Endothelial cell (in vitro differentiated cells): ENCODE measurements around the gene ZNF827. TPM values are rescaled to one million over a fixed set of nuclear protein-coding genes. Genes with fewer than 3 reads are reported as not detected.

ENCODE experiments used
- DNase-seq: peaks from one replicate; pipeline ENCODE4 v3.0.0; 2021; ENCODE audit warnings: low spot score
- H3K27ac Mint-ChIP-seq: one replicate; pipeline ENCODE4 v1.8.0; 2021; ENCODE audit warnings: mixed read lengths, inconsistent platforms; ENCODE audit not compliant: unreplicated experiment
- H3K27me3 Mint-ChIP-seq: one replicate; pipeline ENCODE4 v1.8.0; 2021; ENCODE audit warnings: mild to moderate bottlenecking, moderate library complexity, mixed read lengths, inconsistent platforms; ENCODE audit not compliant: unreplicated experiment
- H3K36me3 Mint-ChIP-seq: one replicate; pipeline ENCODE4 v1.8.0; 2021; ENCODE audit warnings: mild to moderate bottlenecking, low read depth, mixed read lengths, inconsistent platforms; ENCODE audit not compliant: unreplicated experiment
- H3K4me1 Mint-ChIP-seq: one replicate; pipeline ENCODE4 v1.8.0; 2021; ENCODE audit warnings: mild to moderate bottlenecking, mixed read lengths, inconsistent platforms; ENCODE audit not compliant: unreplicated experiment
- H3K4me3 Mint-ChIP-seq: one replicate; pipeline ENCODE4 v1.8.0; 2021; ENCODE audit warnings: mild to moderate bottlenecking, mixed read lengths, inconsistent platforms; ENCODE audit not compliant: unreplicated experiment
- H3K9me3 Mint-ChIP-seq: one replicate; pipeline ENCODE4 v1.8.0; 2021; ENCODE audit warnings: mixed read lengths, inconsistent platforms; ENCODE audit not compliant: unreplicated experiment
- CTCF ChIP-seq: fragments of 200-600 bp; sonication (generic); IDR thresholded peaks from one replicate; pipeline ENCODE4 v1.5.0; 2021; ENCODE audit warnings: antibody characterized with exemption; ENCODE audit not compliant: unreplicated experiment
- total RNA-seq: library from RNA; stranded (reverse); fragmentation: NEBNext Ultra II Directional; extraction: Animal tissue kit (Norgen Biotek cat#: 25700); gene quantifications from one replicate; pipeline ENCODE4 v1.2.1, GENCODE V29; 2021; ENCODE audit not compliant: unreplicated experiment

Gene ZNF827
- total RNA-seq, 1 donor from 2014 or later = 22.8 TPM

DNA sequence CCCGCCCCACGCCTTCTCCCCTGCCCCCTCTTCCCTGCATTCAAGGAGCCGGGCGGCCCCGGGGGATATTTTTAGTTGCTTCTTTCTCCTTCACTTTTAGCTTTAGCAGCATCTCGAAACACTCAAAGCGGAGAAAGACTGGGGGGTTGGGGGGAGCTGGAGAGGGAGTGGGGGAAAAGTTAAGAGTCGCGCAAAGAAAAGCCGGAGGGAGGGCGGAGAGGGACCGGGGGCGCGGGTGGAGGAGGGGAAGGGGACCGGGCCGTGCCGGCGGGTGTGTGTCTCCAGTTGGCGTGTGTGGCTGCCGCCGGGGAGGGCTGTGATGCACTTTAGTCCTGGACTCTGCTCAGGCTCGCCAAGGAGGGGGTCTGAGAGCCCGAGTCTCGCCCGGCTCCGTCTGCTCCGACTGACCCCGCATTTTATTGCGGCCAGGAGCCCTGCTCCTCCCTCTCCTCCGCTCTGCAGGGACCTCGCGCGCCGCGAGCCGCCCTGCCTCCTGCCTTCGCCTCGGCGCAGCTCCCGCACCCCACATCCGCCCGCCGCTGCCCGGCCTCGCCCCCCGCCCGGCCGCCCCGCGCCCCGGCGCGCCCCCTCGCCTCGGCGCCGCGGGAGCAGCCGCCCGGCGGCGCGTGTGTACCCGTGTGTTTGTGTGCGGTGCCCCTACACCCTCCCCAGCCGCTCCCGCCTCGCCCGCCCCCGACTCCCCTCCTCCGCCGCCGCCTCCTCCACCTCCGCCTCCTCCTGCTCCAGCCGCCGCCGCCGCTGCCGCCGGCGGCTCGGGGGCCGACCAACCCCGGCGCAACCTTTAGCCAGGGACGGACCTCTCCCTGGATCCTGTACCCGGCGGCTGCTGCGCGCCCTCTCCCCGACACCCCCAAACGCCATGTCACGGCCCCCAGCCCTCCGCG lies 1.4 kb downstream of the ZNF827 start:
- Mint-ChIP-seq H3K27me3 (peaks cover 15% of the 10 kb centered on the region), H3K4me1 (peaks cover 34% of the 10 kb centered on the region), H3K27ac (no peak overlapping the region), H3K4me3 (peak overlapping the region; percentile 95), H3K36me3 (peaks cover 6% of the 10 kb centered on the region), H3K9me3 (no peaks in the 10 kb centered on the region)
- TF ChIP-seq CTCF = no peak
- DNase-seq = peak; percentile 63

DNA sequence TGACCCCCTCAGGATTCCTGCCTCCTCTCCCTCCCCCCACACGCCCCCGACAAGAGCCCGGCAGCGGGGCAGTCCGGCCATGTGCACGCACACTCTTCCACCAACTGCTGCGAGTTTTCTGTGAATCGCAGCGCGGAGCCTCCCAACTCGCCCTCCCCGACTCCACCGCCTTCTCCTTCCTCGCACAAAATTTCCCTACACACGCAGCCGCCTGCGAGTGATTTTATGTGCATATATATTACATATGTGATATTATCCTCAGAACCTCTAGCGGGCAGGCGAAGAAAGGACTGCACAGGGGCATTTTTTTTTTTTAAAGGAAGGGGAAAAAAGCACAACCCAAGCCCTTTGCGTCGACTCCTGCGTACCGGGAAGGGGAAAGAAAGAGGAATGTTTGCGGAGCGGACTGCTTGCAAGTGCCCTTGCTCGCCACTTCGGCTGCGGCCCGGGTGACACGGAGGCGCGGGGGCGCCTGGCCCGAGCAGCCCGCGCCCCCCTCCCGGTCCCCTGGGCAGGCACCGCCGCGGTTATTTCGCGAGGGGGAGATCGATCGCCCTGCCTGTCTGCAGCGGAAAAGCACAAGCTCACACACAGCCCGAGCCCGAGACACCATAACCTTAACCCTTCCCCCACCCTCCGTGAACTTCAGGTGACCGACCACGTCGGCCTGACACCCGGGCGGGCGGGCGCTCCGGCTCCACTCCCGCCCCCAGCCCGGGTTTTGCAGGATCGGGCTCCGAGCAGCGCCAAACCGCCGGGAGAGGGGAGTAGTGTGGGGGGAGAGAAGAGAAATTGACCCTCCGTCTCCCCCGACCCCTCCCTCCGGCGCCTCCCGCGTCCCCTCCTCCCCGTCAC lies 2.3 kb downstream of the ZNF827 start:
- peak; percentile 16 for TF ChIP-seq CTCF
- peaks cover 34% of the 10 kb centered on the region for H3K4me1 Mint-ChIP-seq
- peaks cover 18% of the 10 kb centered on the region for H3K27me3 Mint-ChIP-seq
- H3K27ac Mint-ChIP-seq = peak overlapping the region; percentile 80
- H3K9me3 Mint-ChIP-seq = no peaks in the 10 kb centered on the region
- H3K36me3 Mint-ChIP-seq = peaks cover 6% of the 10 kb centered on the region
- DNase-seq = peak; percentile 75
- H3K4me3 Mint-ChIP-seq = peak overlapping the region; percentile 91

DNA sequence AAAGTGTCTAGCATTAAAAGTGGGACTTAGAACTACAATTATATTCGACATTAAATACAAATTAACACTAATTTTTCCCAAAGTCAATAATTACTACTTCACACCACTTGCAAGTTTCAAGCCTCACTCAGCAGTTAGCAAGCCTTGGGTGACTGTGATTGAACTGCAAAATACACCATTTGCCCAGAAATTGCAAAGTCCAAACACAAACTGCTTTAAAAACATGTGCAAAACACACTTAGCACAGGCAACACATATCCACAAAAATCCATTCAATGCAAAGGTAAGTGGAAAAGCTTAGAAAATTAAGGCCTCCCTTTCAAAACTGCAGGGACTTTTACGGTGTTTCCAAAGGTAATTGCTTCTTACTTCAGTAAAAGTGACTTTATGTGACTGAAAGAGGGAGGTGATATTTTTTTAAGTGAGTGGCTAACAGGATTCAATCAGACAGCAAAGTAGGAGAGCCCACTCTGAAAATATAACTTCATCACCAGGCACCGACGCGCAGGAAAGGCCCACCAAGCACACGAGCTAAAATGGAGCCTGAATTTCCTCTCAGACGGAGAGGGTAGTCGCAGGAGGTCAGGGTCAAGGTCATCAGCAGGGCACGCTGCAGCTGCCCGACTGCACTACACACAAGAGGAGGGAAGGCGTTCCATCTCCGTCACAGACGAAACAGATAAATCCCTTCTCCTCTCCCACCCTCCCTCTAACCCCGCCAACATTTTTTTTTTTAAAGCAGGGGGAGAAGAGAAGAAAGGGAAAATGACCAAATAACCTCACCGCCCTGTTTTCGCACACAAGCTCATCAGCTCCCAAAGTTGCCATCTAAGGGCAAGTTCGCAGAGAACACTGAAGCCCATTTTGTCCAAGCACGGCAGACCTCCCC lies 3.1 kb downstream of the ZNF827 start:
- peaks cover 34% of the 10 kb centered on the region for H3K4me1 Mint-ChIP-seq
- H3K4me3 Mint-ChIP-seq = peak overlapping the region; percentile 91
- no peak for TF ChIP-seq CTCF
- DNase-seq = peak; percentile 26
- H3K36me3 Mint-ChIP-seq = peaks cover 6% of the 10 kb centered on the region
- H3K27ac Mint-ChIP-seq = peak overlapping the region; percentile 80
- peaks cover 18% of the 10 kb centered on the region for H3K27me3 Mint-ChIP-seq
- H3K9me3 Mint-ChIP-seq = no peaks in the 10 kb centered on the region

DNA sequence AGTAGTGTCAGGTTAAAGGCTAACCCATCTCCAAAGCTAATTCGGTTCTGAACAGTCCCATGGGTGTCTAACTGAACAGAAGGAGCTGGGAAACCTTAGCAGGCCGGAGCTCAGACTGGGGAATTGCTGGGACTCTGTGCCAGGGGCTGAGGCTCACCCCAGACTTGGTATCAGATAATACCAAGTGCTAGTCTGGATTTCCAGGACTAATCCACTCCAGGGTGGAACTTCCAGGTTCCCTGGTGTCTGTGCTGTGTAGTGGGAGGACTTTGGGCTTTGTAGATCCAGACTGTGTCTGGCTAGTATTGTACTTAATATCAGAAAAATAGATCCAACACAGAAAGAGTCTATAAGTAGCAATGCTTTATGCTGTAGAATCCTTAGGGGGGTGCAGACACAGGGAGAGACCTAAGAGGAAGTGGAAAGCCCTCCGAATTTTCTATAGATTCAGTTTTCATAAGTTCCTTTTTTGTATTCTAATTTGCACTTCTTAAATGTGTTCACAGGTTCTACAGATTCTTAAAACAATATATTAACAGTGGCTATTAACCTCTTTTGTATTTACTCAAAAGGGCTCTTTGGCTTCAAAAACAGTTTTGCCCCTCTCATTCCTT lies 4.1 kb downstream of the ZNF827 start:
- no peak for TF ChIP-seq CTCF
- Mint-ChIP-seq H3K4me3 (peak overlapping the region; percentile 91), H3K9me3 (no peaks in the 10 kb centered on the region), H3K4me1 (peaks cover 38% of the 10 kb centered on the region), H3K36me3 (peaks cover 6% of the 10 kb centered on the region), H3K27ac (peak overlapping the region; percentile 39), H3K27me3 (peaks cover 18% of the 10 kb centered on the region)
- no peak for DNase-seq
